GM19043 (cell line): ENCODE results near the gene TDRD10.

ENCODE experiments used
- ATAC-seq: cut with Tn5 transposase; IDR thresholded peaks from one replicate; pipeline ENCODE4 v1.9.1; 2021; ENCODE audit warnings: low read depth; ENCODE audit not compliant: unreplicated experiment

TDRD10 gene

GRCh38 chr1:154502066-154502743 lies at the start of gene TDRD10, which contains the start of gene SHE:
TSS of gene TDRD10 (plus strand) at chr1:154502219. CDS start at chr1:154506904, 4,685 bp downstream.
TSS of gene SHE (minus strand) at chr1:154502412. CDS start at chr1:154502026, 386 bp downstream.
- no peak for ATAC-seq

GRCh38 chr1:154453161-154453560 lies 48.9 kb upstream of the TDRD10 start:
- ATAC-seq = no peak

GRCh38 chr1:154453574-154454352 lies 48.3 kb upstream of the TDRD10 start:
- no peak for ATAC-seq

GRCh38 chr1:154454386-154455120 lies 47.5 kb upstream of the TDRD10 start:
- no peak for ATAC-seq

- no peak for ATAC-seq
These were observed 45.4 kb upstream of the TDRD10 start for GRCh38 chr1:154456631-154457030.

GRCh38 chr1:154459080-154459479 lies 42.9 kb upstream of the TDRD10 start:
- no peak for ATAC-seq

- no peak for ATAC-seq
These were observed 41.2 kb upstream of the TDRD10 start for GRCh38 chr1:154460695-154461260.

- ATAC-seq = no peak
These were observed 38.5 kb upstream of the TDRD10 start for GRCh38 chr1:154463512-154463990.

GRCh38 chr1:154465621-154466195 lies 36.3 kb upstream of the TDRD10 start:
- no peak for ATAC-seq

- ATAC-seq = no peak
These were observed 35.8 kb upstream of the TDRD10 start for GRCh38 chr1:154466206-154466605.

- ATAC-seq = no peak
These were observed 35.0 kb upstream of the TDRD10 start for GRCh38 chr1:154466921-154467417.

- no peak for ATAC-seq
These were observed 34.5 kb upstream of the TDRD10 start for GRCh38 chr1:154467434-154468102.

GRCh38 chr1:154468535-154469250 lies 33.3 kb upstream of the TDRD10 start:
- ATAC-seq = no peak

GRCh38 chr1:154469844-154470560 lies 32.0 kb upstream of the TDRD10 start:
- no peak for ATAC-seq

- no peak for ATAC-seq
These were observed 30.7 kb upstream of the TDRD10 start for GRCh38 chr1:154471304-154471703.

- no peak for ATAC-seq
These were observed 27.2 kb upstream of the TDRD10 start for GRCh38 chr1:154474802-154475201.

GRCh38 chr1:154476791-154477190 lies 25.2 kb upstream of the TDRD10 start:
- no peak for ATAC-seq

- ATAC-seq = no peak
These were observed 24.0 kb upstream of the TDRD10 start for GRCh38 chr1:154478013-154478412.
